GM19455 (cell line): ENCODE measurements around the gene ZNF143.
"Not testable (repeated sequence)": the region's sequence is repeated elsewhere in the genome, so short reads cannot be mapped to it uniquely, and the experiment has no call there.

ENCODE experiments used
- ATAC-seq: cut with Tn5 transposase; IDR thresholded peaks from one replicate; pipeline ENCODE4 v1.9.1; 2021; ENCODE audit not compliant: unreplicated experiment

The ZNF143 gene

GRCh38 chr11:9495803-9496514 is 35.1 kb downstream of the ZNF143 start:
- no peak for ATAC-seq

GRCh38 chr11:9498457-9499078 is 37.8 kb downstream of the ZNF143 start:
- no peak for ATAC-seq

- no peak for ATAC-seq
Observed at GRCh38 chr11:9506489-9507276, 45.9 kb downstream of the ZNF143 start.

DNA sequence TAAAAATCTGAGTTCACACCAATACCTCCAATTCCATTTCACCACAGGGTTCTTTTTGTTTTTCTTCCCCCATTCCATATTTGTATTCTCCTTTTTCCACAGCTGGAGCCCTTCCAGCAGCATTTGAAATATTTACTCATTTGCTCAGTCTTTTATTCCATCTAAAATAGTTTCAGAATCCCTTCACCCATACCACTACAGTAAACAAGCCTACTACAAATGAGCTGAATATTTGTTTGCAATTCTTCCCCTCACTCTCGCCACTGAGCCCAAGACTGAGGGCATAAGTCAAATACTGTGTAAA is 46.4 kb downstream of the ZNF143 start:
- ATAC-seq, result no peak

- no peak for ATAC-seq
Observed at GRCh38 chr11:9509041-9509440, 48.2 kb downstream of the ZNF143 start.

- no peak for ATAC-seq
Observed at GRCh38 chr11:9512370-9513019, 51.7 kb downstream of the ZNF143 start.

GRCh38 chr11:9514576-9514975 is 53.8 kb downstream of the ZNF143 start:
- ATAC-seq, result not testable (repeated sequence)

DNA sequence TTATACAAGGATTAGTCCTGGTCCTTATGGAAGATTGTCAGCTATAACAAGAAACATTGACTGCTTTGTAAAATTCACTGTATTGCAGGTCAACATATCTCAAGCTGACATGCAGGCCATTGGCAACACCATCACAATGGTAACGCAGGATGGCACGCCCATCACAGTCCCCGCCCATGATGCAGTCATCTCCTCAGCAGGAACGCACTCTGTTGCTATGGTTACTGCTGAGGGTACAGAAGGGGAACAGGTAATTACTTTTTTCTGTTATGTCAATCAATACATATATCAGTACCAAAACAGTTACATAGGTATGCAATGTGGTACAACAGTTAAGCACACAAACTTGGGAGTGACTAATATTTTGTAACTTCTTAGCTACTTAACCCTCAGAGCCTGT is 55.3 kb downstream of the ZNF143 start:
- no peak for ATAC-seq

DNA sequence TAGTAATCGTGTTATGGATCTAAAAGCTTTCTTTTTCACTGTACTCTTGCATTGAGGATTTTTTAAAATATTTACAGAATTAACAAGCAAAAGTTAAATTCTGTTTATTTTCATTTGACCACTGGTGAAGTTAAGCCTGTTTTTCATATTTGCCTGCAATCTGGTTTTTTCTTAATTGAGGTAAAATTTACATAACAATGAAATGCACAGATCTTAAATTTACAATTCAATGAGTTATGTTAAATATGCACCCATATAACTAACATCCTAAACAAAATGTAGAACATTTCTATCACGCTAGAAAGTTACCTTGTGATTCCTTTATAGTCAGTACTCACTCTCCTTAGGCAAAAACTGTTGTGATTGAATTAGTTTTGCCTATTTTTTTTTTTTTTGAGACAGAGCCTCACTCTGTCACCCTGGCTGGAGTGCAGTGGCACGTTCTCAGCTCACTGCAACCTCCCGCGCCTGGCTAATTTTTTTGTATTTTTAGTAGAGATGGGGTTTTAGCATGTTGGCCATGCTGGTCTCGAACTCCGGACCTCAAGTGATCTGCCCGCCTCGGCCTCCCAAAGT is 58.1 kb downstream of the ZNF143 start:
- no peak for ATAC-seq

- ATAC-seq, result no peak
Observed at GRCh38 chr11:9524001-9524400, 63.2 kb downstream of the ZNF143 start.

DNA sequence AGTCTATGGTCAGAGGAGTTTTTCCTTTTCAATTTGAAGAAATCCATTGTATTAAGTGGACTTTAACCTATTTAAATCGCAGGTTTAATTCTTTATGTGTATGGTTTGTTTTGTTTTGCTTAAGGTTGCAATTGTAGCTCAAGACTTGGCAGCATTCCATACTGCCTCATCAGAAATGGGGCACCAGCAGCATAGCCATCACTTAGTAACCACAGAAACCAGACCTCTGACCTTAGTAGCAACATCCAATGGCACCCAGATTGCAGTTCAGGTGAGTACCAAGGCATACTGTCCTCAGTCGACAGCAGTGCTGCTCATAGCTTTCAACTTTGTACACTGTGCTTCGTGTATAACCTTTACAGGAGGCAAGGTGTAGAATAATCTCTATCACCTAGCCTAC is 64.3 kb downstream of the ZNF143 start:
- ATAC-seq, result no peak

GRCh38 chr11:9527481-9528135 is 66.8 kb downstream of the ZNF143 start:
- ATAC-seq, result no peak

GRCh38 chr11:9528136-9528501 is 67.3 kb downstream of the ZNF143 start:
- ATAC-seq, result no peak

DNA sequence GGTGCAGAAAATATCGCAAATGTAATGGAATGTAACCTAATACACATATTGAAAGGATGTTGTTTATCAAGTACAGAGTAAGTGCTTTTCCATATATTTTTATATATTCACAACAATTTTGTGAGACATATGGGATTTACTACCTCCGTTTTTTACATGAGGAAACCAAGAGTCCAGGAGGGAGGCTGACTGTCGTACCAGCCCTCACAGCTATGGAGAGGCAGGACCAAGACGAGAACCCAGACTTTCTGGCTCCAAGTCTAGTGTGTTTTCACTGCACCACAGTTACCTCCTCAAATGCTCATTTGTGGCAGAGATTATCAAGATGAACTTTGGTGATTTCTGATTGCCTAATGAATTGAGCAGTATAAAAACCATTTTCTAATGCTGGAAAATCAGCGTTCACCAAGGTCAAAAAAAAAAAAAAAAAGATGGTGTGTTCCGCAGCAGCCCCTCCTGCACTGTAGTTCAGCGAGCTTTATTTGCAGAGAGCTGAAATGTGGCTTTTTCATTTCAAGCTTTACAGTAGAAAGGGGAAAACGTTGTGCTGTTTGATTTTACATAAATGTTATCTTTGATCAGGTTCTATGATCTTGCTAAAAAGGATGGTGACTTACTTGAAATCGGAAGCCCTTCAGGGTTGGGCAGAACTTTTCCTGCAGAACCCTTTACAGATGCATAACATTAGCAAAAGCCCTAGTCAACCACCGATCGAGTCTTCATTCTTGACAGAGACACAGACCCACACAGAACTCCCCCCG is 67.9 kb downstream of the ZNF143 start:
- ATAC-seq, result no peak

DNA sequence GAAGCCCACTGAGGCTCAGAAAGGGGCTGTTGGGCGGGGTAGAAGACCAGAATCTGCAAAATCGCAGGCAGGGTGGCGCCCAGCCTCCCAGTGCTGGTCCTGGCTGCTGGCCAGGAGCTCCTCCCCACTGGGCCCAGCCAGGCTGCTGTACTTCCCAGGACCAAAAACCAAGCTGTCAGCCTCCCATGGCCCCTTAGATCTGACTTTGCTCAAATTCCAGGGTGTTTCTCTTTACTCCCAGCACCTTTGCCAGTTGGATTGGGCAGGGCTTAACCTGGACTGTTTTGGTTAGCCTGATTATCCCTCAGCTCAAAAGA is 68.5 kb downstream of the ZNF143 start:
- no peak for ATAC-seq

DNA sequence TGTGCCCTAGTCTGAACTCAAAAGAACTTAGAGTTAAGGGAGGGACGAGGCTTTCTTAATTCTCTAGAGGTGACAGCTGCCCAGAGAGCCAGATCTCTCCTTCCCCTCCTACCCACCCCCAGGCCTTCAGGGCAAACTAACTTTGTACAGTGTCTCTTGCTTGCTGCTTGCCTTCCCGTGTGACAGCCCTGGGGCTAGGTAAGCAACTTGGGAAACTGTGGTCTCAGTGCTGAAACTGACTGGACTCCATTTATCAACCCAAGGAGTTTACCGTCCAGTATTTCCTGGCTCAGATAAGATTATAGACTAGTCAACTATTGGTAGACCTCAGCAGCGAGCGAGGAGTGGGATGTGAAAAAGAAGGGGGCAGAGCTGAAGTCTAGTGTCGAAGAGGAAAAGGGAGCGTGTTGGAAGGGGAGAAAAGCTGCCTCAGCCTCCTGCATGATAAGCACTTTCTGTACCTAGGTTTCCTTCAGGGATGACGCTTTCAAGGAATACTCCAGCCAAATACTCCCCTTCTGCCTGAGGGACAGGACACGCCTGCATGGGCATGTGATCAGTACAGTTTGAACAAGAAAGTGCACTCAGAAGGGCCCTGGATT is 69.3 kb downstream of the ZNF143 start:
- ATAC-seq, result no peak

DNA sequence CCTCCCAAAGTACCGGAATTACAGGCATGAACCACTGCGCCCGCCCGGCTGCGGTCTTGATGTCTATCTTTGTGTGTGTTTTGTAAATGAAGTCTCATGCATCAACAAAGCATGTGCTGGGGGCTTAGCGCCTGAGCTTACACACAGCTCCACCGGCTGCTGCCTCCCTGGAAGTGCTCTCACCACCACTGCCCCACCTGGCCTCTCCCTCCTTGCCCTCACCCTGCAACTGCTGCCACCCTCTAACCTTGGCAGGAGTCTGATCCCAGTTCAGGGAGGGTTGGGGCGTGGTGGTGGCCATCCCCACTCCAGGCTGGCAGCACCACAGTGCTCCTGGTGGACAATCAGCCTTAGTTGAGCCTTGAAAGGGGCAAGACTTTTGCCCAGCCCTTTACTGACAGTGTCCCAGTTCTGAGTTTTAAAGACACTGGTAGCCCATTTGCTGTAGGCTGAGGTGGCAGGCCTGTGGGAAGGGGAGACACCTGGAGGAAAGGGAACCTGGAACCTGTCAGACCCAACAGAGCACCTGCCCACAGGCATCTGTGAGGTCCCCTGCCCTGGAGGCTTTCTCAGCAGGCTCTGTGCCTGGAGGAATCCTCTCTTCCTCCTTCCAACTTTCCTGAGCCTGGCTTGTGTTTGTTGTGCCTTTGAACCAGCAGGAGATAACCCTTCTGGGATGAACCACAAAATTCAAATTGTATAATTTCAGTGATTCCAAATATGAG is 70.3 kb downstream of the ZNF143 start:
- ATAC-seq, result no peak

- no peak for ATAC-seq
Observed at GRCh38 chr11:9533058-9533457, 72.2 kb downstream of the ZNF143 start.

GRCh38 chr11:9533736-9534473 is 73.1 kb downstream of the ZNF143 start:
- no peak for ATAC-seq
